H1 (cell line): Measurements from ENCODE around the gene TTC24. TPM values are rescaled to one million over a fixed set of nuclear protein-coding genes. Genes with fewer than 3 reads are reported as not detected.

Experiments used
- CTCF ChIA-PET: fragments of 300-600 bp; sonication (Branson Sonifier 250); formaldehyde crosslinking; loops from one replicate; lab custom pipeline; 2021; ENCODE audit not compliant: partially characterized antibody; lab: Charles Lee
- POLR2A ChIA-PET: fragments of 300-600 bp; sonication (Branson Sonifier 250); formaldehyde crosslinking; loops from one replicate; lab custom pipeline; 2021; ENCODE audit warnings: inconsistent platforms; ENCODE audit not compliant: partially characterized antibody; lab: Charles Lee
- DNase-seq, 2 experiments: peaks; one replicate each; pipeline versions ENCODE4 v3.0.0 to v3.0.0-alpha.2; 2010 to 2022; ENCODE audit warnings: low spot score in 2 of 2, low read depth in 1 of 2, mixed read lengths in 1 of 2
- FAIRE-seq: peaks from 2 replicates; lab custom pipeline; 2011; peaks lifted over from hg19 to GRCh38; lab: Jason Lieb, UNC
- H2AFZ ChIP-seq: 2 replicates; pipeline ENCODE4 v1.8.1; 2012; ENCODE audit warnings: low read length, inconsistent platforms
- H2AK5ac ChIP-seq: 2 replicates; pipeline ENCODE4 v1.6.1; 2013; ENCODE audit warnings: low read depth, low read length
- H2BK120ac ChIP-seq: replicated peaks from 2 replicates; pipeline ENCODE3; 2013; ENCODE audit warnings: low read depth, low read length, inconsistent platforms
- H2BK12ac ChIP-seq: 2 replicates; pipeline ENCODE4 v1.6.1; 2013; ENCODE audit warnings: low read depth, low read length
- H2BK15ac ChIP-seq: 2 replicates; pipeline ENCODE4 v1.6.1; 2013; ENCODE audit warnings: low read length
- H2BK20ac ChIP-seq: 2 replicates; pipeline ENCODE4 v1.6.1; 2013; ENCODE audit warnings: low read length
- H2BK5ac ChIP-seq: 2 replicates; pipeline ENCODE4 v1.6.1; 2013; ENCODE audit warnings: low read depth, low read length
- H3K14ac ChIP-seq: 2 replicates; pipeline ENCODE4 v1.6.1; 2013; ENCODE audit warnings: inconsistent platforms; ENCODE audit not compliant: insufficient read length
- H3K18ac ChIP-seq: 2 replicates; pipeline ENCODE4 v1.6.1; 2013; ENCODE audit warnings: low read length; ENCODE audit errors: extremely low read depth
- H3K23ac ChIP-seq: 2 replicates; pipeline ENCODE4 v1.6.1; 2013; ENCODE audit warnings: inconsistent platforms; ENCODE audit not compliant: insufficient read length
- H3K23me2 ChIP-seq: 2 replicates; pipeline ENCODE4 v1.6.1; 2013; ENCODE audit warnings: low read depth, low read length
- H3K27ac ChIP-seq: 2 replicates; pipeline ENCODE4 v1.6.1; 2011; ENCODE audit warnings: low read depth, low read length, inconsistent platforms
- H3K27me3 ChIP-seq, 4 experiments: replicated peaks in 1 of 4; 1 replicate in 1 of 4; 2 replicates in 3 of 4; pipeline versions ENCODE4 v1.6.1 to v1.8.1; 2011 to 2013; ENCODE audit warnings: low read length in 3 of 4, mild to moderate bottlenecking in 3 of 4, inconsistent platforms in 2 of 4, mixed read lengths in 2 of 4, moderate library complexity in 1 of 4; ENCODE audit not compliant: control insufficient read depth in 3 of 4, insufficient read depth in 3 of 4; ENCODE audit errors: extremely low read depth in 1 of 4
- H3K36me3 ChIP-seq, 4 experiments: 2 replicates each; pipeline versions ENCODE4 v1.6.1 to v1.8.1; 2011 to 2013; ENCODE audit warnings: mild to moderate bottlenecking in 4 of 4, low read length in 3 of 4, moderate library complexity in 2 of 4, control low read depth in 1 of 4, inconsistent platforms in 1 of 4; ENCODE audit not compliant: insufficient read depth in 4 of 4, control insufficient read depth in 2 of 4
- H3K4ac ChIP-seq: replicated peaks from 2 replicates; pipeline ENCODE3; 2013; ENCODE audit warnings: low read length, low read depth, mixed read lengths, inconsistent platforms; ENCODE audit not compliant: insufficient read length
- H3K4me1 ChIP-seq, 4 experiments: replicated peaks in 1 of 4; 1 replicate in 1 of 4; 2 replicates in 3 of 4; pipeline versions ENCODE4 v1.6.1 to v1.8.1; 2011 to 2013; ENCODE audit warnings: low read length in 3 of 4, inconsistent platforms in 2 of 4, mixed read lengths in 1 of 4; ENCODE audit not compliant: insufficient read depth in 4 of 4, control insufficient read depth in 3 of 4
- H3K4me2 ChIP-seq, 2 experiments: 2 replicates each; pipeline versions ENCODE4 v1.6.1 to v1.8.1; 2011 to 2013; ENCODE audit warnings: low read depth in 2 of 2, low read length in 2 of 2, control low read depth in 1 of 2, inconsistent platforms in 1 of 2, mild to moderate bottlenecking in 1 of 2; ENCODE audit not compliant: insufficient read depth in 1 of 2
- H3K4me3 ChIP-seq, 4 experiments: fragments of 200-600, 300-600 bp in 1 of 4; sonication (generic), shearing (Covaris generic), sonication (Bioruptor Twin) in 1 of 4; 2 replicates each; pipeline versions ENCODE4 v1.5.1 to v1.8.1; 2011 to 2016; ENCODE audit warnings: low read length in 4 of 4, low read depth in 3 of 4, control low read depth in 2 of 4, inconsistent platforms in 2 of 4, mild to moderate bottlenecking in 2 of 4, mixed read lengths in 1 of 4, moderate library complexity in 1 of 4; ENCODE audit not compliant: insufficient read depth in 2 of 4; ENCODE audit errors: extremely low read depth in 1 of 4
- H3K56ac ChIP-seq: replicated peaks from 2 replicates; pipeline ENCODE3; 2013; ENCODE audit warnings: low read depth, mild to moderate bottlenecking, mixed read lengths, low read length, inconsistent platforms; ENCODE audit not compliant: insufficient read length
- H3K79me1 ChIP-seq: 2 replicates; pipeline ENCODE4 v1.6.1; 2013; ENCODE audit warnings: low read depth, low read length, control low read depth
- H3K79me2 ChIP-seq, 2 experiments: 2 replicates each; pipeline versions ENCODE4 v1.6.1 to v1.8.1; 2012 to 2013; ENCODE audit warnings: low read length in 2 of 2, mild to moderate bottlenecking in 2 of 2, inconsistent platforms in 1 of 2; ENCODE audit not compliant: insufficient read depth in 2 of 2, control insufficient read depth in 1 of 2
- H3K9ac ChIP-seq, 4 experiments: replicated peaks in 1 of 4; 1 replicate in 1 of 4; 2 replicates in 3 of 4; pipeline versions ENCODE4 v1.6.1 to v1.8.1; 2011 to 2013; ENCODE audit warnings: low read depth in 3 of 4, low read length in 3 of 4, control low read depth in 2 of 4, mild to moderate bottlenecking in 2 of 4, moderate library complexity in 2 of 4, inconsistent platforms in 1 of 4; ENCODE audit errors: extremely low read depth in 1 of 4
- H3K9me3 ChIP-seq, 2 experiments: 2 replicates each; pipeline versions ENCODE4 v1.6.1 to v1.8.1; 2012 to 2013; ENCODE audit warnings: mild to moderate bottlenecking in 2 of 2, moderate library complexity in 2 of 2, control low read depth in 1 of 2, inconsistent platforms in 1 of 2, low read depth in 1 of 2, low read length in 1 of 2, mixed read lengths in 1 of 2; ENCODE audit not compliant: insufficient read depth in 2 of 2
- H4K20me1 ChIP-seq, 2 experiments: replicated peaks in 1 of 2; 2 replicates each; pipeline versions ENCODE3 to v1.8.1; 2011 to 2013; ENCODE audit warnings: inconsistent platforms in 2 of 2, low read length in 2 of 2, mild to moderate bottlenecking in 1 of 2; ENCODE audit not compliant: insufficient read depth in 2 of 2, control insufficient read depth in 1 of 2
- H4K5ac ChIP-seq: 2 replicates; pipeline ENCODE4 v1.6.1; 2013; ENCODE audit warnings: low read length, low read depth, mixed read lengths, inconsistent platforms; ENCODE audit not compliant: insufficient read length
- H4K8ac ChIP-seq: 2 replicates; pipeline ENCODE4 v1.8.0; 2013; ENCODE audit warnings: mild to moderate bottlenecking, moderate library complexity, low read length, inconsistent platforms; ENCODE audit not compliant: insufficient read depth; ENCODE audit errors: extremely low read depth
- H4K91ac ChIP-seq: replicated peaks from 2 replicates; pipeline ENCODE3; 2013; ENCODE audit warnings: low read length, mixed read lengths, inconsistent platforms; ENCODE audit not compliant: insufficient read length
- ASH2L ChIP-seq: fragments of 200-600, 300-600 bp; sonication (generic); IDR thresholded peaks from one replicate; pipeline ENCODE4 v1.7.1; 2017; ENCODE audit warnings: low read length
- CBX5 ChIP-seq: fragments of 300-800, 300-1000 bp; sonication (generic); IDR thresholded peaks from 2 replicates; pipeline ENCODE4 v1.7.1; 2016; ENCODE audit warnings: antibody characterized with exemption, low read length, low read depth
- CREB1 ChIP-seq: IDR thresholded peaks from 2 replicates; pipeline ENCODE4 v1.6.1; 2012; ENCODE audit warnings: inconsistent platforms
- GABPA ChIP-seq: IDR thresholded peaks from 2 replicates; pipeline ENCODE4 v1.6.1; 2011; ENCODE audit warnings: mild to moderate bottlenecking, low read length, moderate library complexity, borderline replicate concordance; ENCODE audit not compliant: insufficient read depth
- KDM1A ChIP-seq: fragments of 200-600, 300-600 bp; sonication (generic); IDR thresholded peaks from 2 replicates; pipeline ENCODE4 v1.7.1; 2016; ENCODE audit warnings: mild to moderate bottlenecking, low read length, borderline replicate concordance
- NRF1 ChIP-seq: IDR thresholded peaks from 2 replicates; pipeline ENCODE4 v1.6.1; 2011; ENCODE audit warnings: mild to moderate bottlenecking, low read depth, low read length, improper control_type of control experiment
- POLR2A ChIP-seq, 2 experiments: IDR thresholded peaks; 1 replicate in 1 of 2; 2 replicates in 1 of 2; pipeline ENCODE4 v1.6.1; 2011; ENCODE audit warnings: low read depth in 2 of 2, low read length in 2 of 2, mild to moderate bottlenecking in 2 of 2; ENCODE audit errors: control extremely low read depth in 1 of 2
- POLR2AphosphoS5 ChIP-seq: IDR thresholded peaks from 2 replicates; pipeline ENCODE4 v1.6.1; 2011; ENCODE audit warnings: low read depth, low read length
- POU5F1 ChIP-seq: IDR thresholded peaks from 2 replicates; pipeline ENCODE4 v1.6.1; 2011; ENCODE audit warnings: low read depth, mild to moderate bottlenecking, low read length, moderate library complexity
- RBBP5 ChIP-seq: IDR thresholded peaks from 2 replicates; pipeline ENCODE4 v1.7.1; 2012; ENCODE audit warnings: low read depth, mild to moderate bottlenecking, inconsistent platforms, low read length, moderate library complexity, borderline replicate concordance
- SIRT6 ChIP-seq: IDR thresholded peaks from one replicate; pipeline ENCODE4 v1.7.1; 2012; ENCODE audit warnings: low read length, inconsistent platforms
- SP1 ChIP-seq: IDR thresholded peaks from 2 replicates; pipeline ENCODE4 v1.6.1; 2011; ENCODE audit warnings: low read depth, low read length
- SP2 ChIP-seq: IDR thresholded peaks from 2 replicates; pipeline ENCODE4 v1.6.1; 2012; ENCODE audit warnings: mild to moderate bottlenecking, low read length, inconsistent platforms
- SP4 ChIP-seq: IDR thresholded peaks from 2 replicates; pipeline ENCODE4 v1.6.1; 2012; ENCODE audit warnings: low read length, inconsistent platforms
- SRF ChIP-seq: IDR thresholded peaks from 2 replicates; pipeline ENCODE4 v1.6.1; 2011; ENCODE audit warnings: mild to moderate bottlenecking, low read depth, low read length, moderate library complexity
- TBP ChIP-seq: IDR thresholded peaks from 2 replicates; pipeline ENCODE4 v1.6.1; 2011; ENCODE audit warnings: low read depth, low read length, improper control_type of control experiment
- YY1 ChIP-seq: IDR thresholded peaks from 2 replicates; pipeline ENCODE4 v1.6.1; 2011; ENCODE audit warnings: low read depth, mild to moderate bottlenecking, low read length
- WGBS, 2 experiments: shearing (Covaris generic) in 1 of 2; methylation state at CpG; one replicate each; pipeline versions ENCODE4 v1.1.6 to v1.1.7; 2013 to 2015; ENCODE audit warnings: low lambda C conversion rate in 2 of 2, mixed read lengths in 2 of 2, inconsistent platforms in 1 of 2, low coverage in 1 of 2, missing lambda C conversion rate in 1 of 2; ENCODE audit not compliant: insufficient replicate concordance in 2 of 2, insufficient coverage in 1 of 2, insufficient read length in 1 of 2; ENCODE audit errors: extremely low coverage in 1 of 2, missing lambda C conversion rate in 1 of 2; 5-methylcytosine and 5-hydroxymethylcytosine counted together
- polyA plus RNA-seq, 7 experiments: library from polyadenylated mRNA; depleted of rRNA in 3 of 7; stranded (reverse) in 5 of 7; unstranded in 2 of 7; fragments of >200 nt in 5 of 7; fragments of 200-250 nt in 2 of 7; gene quantifications; 1 replicate in 5 of 7; 2 replicates in 1 of 7; 4 replicates in 1 of 7; pipeline versions ENCODE4 v1.2.1 to v1.2.3, GENCODE V29; 2011 to 2013; ENCODE audit warnings: missing spikeins in 2 of 7, mixed read lengths in 2 of 7
- total RNA-seq: library from RNA; stranded (reverse); fragmentation: NEBNext Ultra II Directional; extraction: Animal tissue kit (Norgen Biotek cat#: 25700); gene quantifications from 2 replicates; pipeline ENCODE4 v1.2.1, GENCODE V29; 2021

TTC24 gene
- total and polyA plus RNA-seq, 2 of the 8 experiments (the other 6 are each of a cell fraction or from before 2014, with no cell fraction given) = 0.08 TPM; not detected in 1

DNA sequence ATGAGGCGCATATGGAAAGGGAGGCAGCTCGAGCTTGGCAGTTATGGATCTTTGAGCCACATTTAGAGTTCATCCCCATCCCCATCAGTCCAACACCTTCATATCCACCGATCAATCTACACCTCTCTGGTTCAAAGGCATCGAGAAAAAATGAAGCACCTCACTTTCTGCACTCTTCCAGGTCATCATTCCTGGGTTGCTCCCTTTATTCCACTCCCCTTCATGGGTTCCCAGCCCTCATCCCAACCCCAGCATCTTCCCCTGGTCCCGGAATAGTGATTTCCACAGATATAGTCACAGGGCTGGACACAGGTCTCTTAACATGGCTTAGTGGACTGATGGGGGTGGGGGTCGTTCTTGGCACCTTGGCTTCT lies 40.0 kb downstream of the TTC24 start:
- ChIA-PET CTCF (interaction anchor here (0.7 to 43.0 kb wide), 29 partner anchors 9 to 468 kb away, joined by 3 to 868 read pairs (median 5); partner anchors contain the start of genes BCAN, CRABP2, GPATCH4 and METTL25B), POLR2A (interaction anchor here (0.6 to 2.6 kb wide), 14 partner anchors 8 to 501 kb away, joined by 3 to 11 read pairs (median 4); partner anchors contain the start of genes NAXE and NES)
- H3K14ac ChIP-seq = no peak overlapping the region
- H2AK5ac ChIP-seq = no peak overlapping the region
- no peak overlapping the region for H2BK12ac ChIP-seq
- H3K23me2 ChIP-seq = peaks cover 9% of the 10 kb centered on the region; the same call in 1 of the 2 replicates
- no peak overlapping the region for H2AFZ ChIP-seq
- H3K79me1 ChIP-seq = no peaks in the 10 kb centered on the region
- no peaks in the 10 kb centered on the region for H3K36me3 ChIP-seq
- peaks cover 18 to 40% (median 33%) of the 10 kb centered on the region in 4 experiments for H3K27me3 ChIP-seq
- H4K20me1 ChIP-seq = no peaks in the 10 kb centered on the region
- peak overlapping the region; percentile 26 to 48; a peak in 2 of 4 replicates for H3K4me2 ChIP-seq
- no peak overlapping the region for H2BK120ac ChIP-seq
- H3K18ac ChIP-seq = no peak overlapping the region
- no peak overlapping the region for H3K4ac ChIP-seq
- H3K4me1 ChIP-seq = no peaks in the 10 kb centered on the region; a peak in 3 of 7 replicates
- no peak overlapping the region for H2BK15ac ChIP-seq
- DNase-seq = no peak
- no peak overlapping the region for H3K4me3 ChIP-seq
- H4K5ac ChIP-seq = no peak overlapping the region
- H2BK5ac ChIP-seq = no peak overlapping the region
- H3K9me3 ChIP-seq = no peaks in the 10 kb centered on the region
- H3K56ac ChIP-seq = no peak overlapping the region
- no peak overlapping the region for H3K27ac ChIP-seq
- no peak for FAIRE-seq
- H3K9ac ChIP-seq = no peak overlapping the region
- no peak overlapping the region for H2BK20ac ChIP-seq
- no peak overlapping the region for H4K91ac ChIP-seq
- no peak overlapping the region for H3K23ac ChIP-seq
- H4K8ac ChIP-seq = no peak overlapping the region
- no peaks in the 10 kb centered on the region for H3K79me2 ChIP-seq
- WGBS, 2 experiments = 32% methylated on average over 6 of the region's 6 CpGs; no CpG with 5 or more reads in 1 of the 2 experiments
- TF ChIP-seq RBBP5 = no peak
- TF ChIP-seq SP4 = no peak
- no peak for TF ChIP-seq TBP
- no peak for TF ChIP-seq GABPA
- TF ChIP-seq YY1 = no peak
- TF ChIP-seq SP2 = no peak
- TF ChIP-seq CREB1 = no peak
- no peak for TF ChIP-seq NRF1
- TF ChIP-seq SIRT6 = no peak
- no peak for TF ChIP-seq POLR2AphosphoS5
- TF ChIP-seq SRF = no peak
- no peak for TF ChIP-seq KDM1A
- no peak for TF ChIP-seq ASH2L
- TF ChIP-seq CBX5 = no peak
- TF ChIP-seq SP1 = no peak
- no peak for TF ChIP-seq POLR2A (IDR thresholded peaks at IDR 0.05; ENCODE audit: control extremely low read depth in 1 of 2, low read depth in 2 of 2, low read length in 2 of 2)
- TF ChIP-seq POU5F1 = no peak
